KOPT-K1 (cell line): Measurements from ENCODE around the gene CCL25.

ENCODE experiments used
- H3K27ac ChIP-seq: fragments of 200-600 bp; sonication (generic); 2 replicates; pipeline ENCODE4 v1.5.1; 2016; ENCODE audit warnings: antibody characterized with exemption, mild to moderate bottlenecking, low read depth, low read length; ENCODE audit not compliant: poor library complexity, severe bottlenecking
- H3K36me3 ChIP-seq: fragments of 200-600 bp; sonication (generic); 2 replicates; pipeline ENCODE4 v1.5.1; 2017; ENCODE audit warnings: antibody characterized with exemption, mild to moderate bottlenecking, low read length, moderate library complexity; ENCODE audit not compliant: insufficient read depth
- H3K9me3 ChIP-seq: fragments of 200-600 bp; sonication (generic); 2 replicates; pipeline ENCODE4 v1.5.1; 2017; ENCODE audit warnings: antibody characterized with exemption, low read length, mild to moderate bottlenecking; ENCODE audit not compliant: insufficient read depth, poor library complexity, severe bottlenecking

The CCL25 gene

GRCh38 chr19:8034178-8034525, 18.4 kb upstream of the CCL25 start:
- Histone ChIP-seq H3K36me3 (no peaks in the 10 kb centered on the region), H3K9me3 (no peaks in the 10 kb centered on the region), H3K27ac (no peak overlapping the region)

- Histone ChIP-seq H3K27ac (no peak overlapping the region), H3K9me3 (no peaks in the 10 kb centered on the region), H3K36me3 (no peaks in the 10 kb centered on the region)
Observed at GRCh38 chr19:8036434-8037099, 16.0 kb upstream of the CCL25 start.

GRCh38 chr19:8038815-8039214, 13.7 kb upstream of the CCL25 start:
- H3K27ac ChIP-seq, result no peak overlapping the region
- no peaks in the 10 kb centered on the region for H3K9me3 ChIP-seq

GRCh38 chr19:8039231-8039630, 13.3 kb upstream of the CCL25 start:
- Histone ChIP-seq H3K27ac (no peak overlapping the region), H3K36me3 (no peaks in the 10 kb centered on the region), H3K9me3 (no peaks in the 10 kb centered on the region)

More at GRCh38 chr19:8038815-8039214, 13.7 kb upstream of the CCL25 start:
- no peaks in the 10 kb centered on the region for H3K36me3 ChIP-seq

GRCh38 chr19:8041531-8041931, 11.0 kb upstream of the CCL25 start:
- H3K9me3 ChIP-seq, result no peaks in the 10 kb centered on the region

GRCh38 chr19:8042900-8043299, 9.7 kb upstream of the CCL25 start:
- no peaks in the 10 kb centered on the region for H3K36me3 ChIP-seq
- no peaks in the 10 kb centered on the region for H3K9me3 ChIP-seq
- no peak overlapping the region for H3K27ac ChIP-seq

More at GRCh38 chr19:8041531-8041931, 11.0 kb upstream of the CCL25 start:
- H3K27ac ChIP-seq, result no peak overlapping the region
- H3K36me3 ChIP-seq, result no peaks in the 10 kb centered on the region

- Histone ChIP-seq H3K27ac (no peak overlapping the region), H3K9me3 (no peaks in the 10 kb centered on the region), H3K36me3 (no peaks in the 10 kb centered on the region)
Observed at GRCh38 chr19:8044018-8044417, 8.5 kb upstream of the CCL25 start.

- no peaks in the 10 kb centered on the region for H3K9me3 ChIP-seq
- no peaks in the 10 kb centered on the region for H3K36me3 ChIP-seq
- H3K27ac ChIP-seq, result no peak overlapping the region
Observed at GRCh38 chr19:8045872-8046568, 6.5 kb upstream of the CCL25 start.

- Histone ChIP-seq H3K36me3 (no peaks in the 10 kb centered on the region), H3K27ac (no peak overlapping the region), H3K9me3 (no peaks in the 10 kb centered on the region)
Observed at GRCh38 chr19:8046569-8047165, 5.9 kb upstream of the CCL25 start.

- Histone ChIP-seq H3K9me3 (no peaks in the 10 kb centered on the region), H3K36me3 (no peaks in the 10 kb centered on the region), H3K27ac (no peak overlapping the region)
Observed at GRCh38 chr19:8050274-8051096, 2.1 kb upstream of the CCL25 start.

- no peaks in the 10 kb centered on the region for H3K9me3 ChIP-seq
- no peaks in the 10 kb centered on the region for H3K36me3 ChIP-seq
- H3K27ac ChIP-seq, result no peak overlapping the region
Observed at GRCh38 chr19:8054169-8054568, 1.6 kb downstream of the CCL25 start.

- no peaks in the 10 kb centered on the region for H3K9me3 ChIP-seq
- H3K36me3 ChIP-seq, result no peaks in the 10 kb centered on the region
- no peak overlapping the region for H3K27ac ChIP-seq
Observed at GRCh38 chr19:8056533-8056932, 4.0 kb downstream of the CCL25 start.

GRCh38 chr19:8057545-8058270, 5.1 kb downstream of the CCL25 start:
- H3K27ac ChIP-seq, result no peak overlapping the region
- H3K36me3 ChIP-seq, result no peaks in the 10 kb centered on the region
- H3K9me3 ChIP-seq, result no peaks in the 10 kb centered on the region

GRCh38 chr19:8064911-8065874, 12.6 kb downstream of the CCL25 start:
- H3K36me3 ChIP-seq, result no peaks in the 10 kb centered on the region
- no peak overlapping the region for H3K27ac ChIP-seq
- H3K9me3 ChIP-seq, result peaks cover 12% of the 10 kb centered on the region
